Common myeloid progenitor, CD34-positive (primary cell): ENCODE results near the gene ENDOU.

Source experiments
- CTCF ChIA-PET: fragments of 350-600 bp; sonication (Branson Sonifier 250); formaldehyde crosslinking; loops from one replicate; lab custom pipeline; 2021; ENCODE audit warnings: antibody characterized with exemption; lab: Charles Lee
- POLR2A ChIA-PET: fragments of 350-600 bp; sonication (Branson Sonifier 250); formaldehyde crosslinking; loops from one replicate; lab custom pipeline; 2021; ENCODE audit warnings: antibody characterized with exemption; lab: Charles Lee
- DNase-seq, 3 donors: peaks; one replicate each; pipeline versions ENCODE4 v3.0.0 to v3.0.0-alpha.2; 2013
- H3K27ac ChIP-seq, 2 experiments: 1 replicate in 1 of 2; 2 replicates in 1 of 2; pipeline ENCODE4 v1.7.0; 2013; ENCODE audit warnings: inconsistent platforms in 2 of 2, low read length in 2 of 2, mild to moderate bottlenecking in 2 of 2, low read depth in 1 of 2, moderate library complexity in 1 of 2; ENCODE audit not compliant: severe bottlenecking in 2 of 2, insufficient read depth in 1 of 2, poor library complexity in 1 of 2
- H3K27me3 ChIP-seq, 5 experiments: replicated peaks in 2 of 5; 1 replicate in 3 of 5; 2 replicates in 2 of 5; pipeline versions ENCODE4 v1.6.1 to v1.7.0; 2013; ENCODE audit warnings: low read length in 4 of 5, mild to moderate bottlenecking in 2 of 5, moderate library complexity in 2 of 5, inconsistent platforms in 1 of 5; ENCODE audit not compliant: insufficient read depth in 5 of 5, control insufficient read depth in 4 of 5
- H3K36me3 ChIP-seq, 4 experiments: 1 replicate in 2 of 4; 2 replicates in 2 of 4; pipeline versions ENCODE4 v1.6.1 to v1.7.0; 2013; ENCODE audit warnings: low read length in 3 of 4, control low read depth in 1 of 4, mild to moderate bottlenecking in 1 of 4; ENCODE audit not compliant: control insufficient read depth in 4 of 4, insufficient read depth in 4 of 4
- H3K4me1 ChIP-seq, 4 experiments: 1 replicate in 3 of 4; 2 replicates in 1 of 4; pipeline versions ENCODE4 v1.6.1 to v1.7.1; 2013; ENCODE audit warnings: low read length in 3 of 4, mild to moderate bottlenecking in 3 of 4, control low read depth in 1 of 4, inconsistent platforms in 1 of 4, moderate library complexity in 1 of 4; ENCODE audit not compliant: control insufficient read depth in 4 of 4, insufficient read depth in 4 of 4; ENCODE audit errors: control extremely low read depth in 1 of 4
- H3K4me3 ChIP-seq, 7 experiments: 1 replicate in 4 of 7; 2 replicates in 3 of 7; pipeline versions ENCODE4 v1.5.1 to v1.7.0; 2013; ENCODE audit warnings: mild to moderate bottlenecking in 7 of 7, low read length in 6 of 7, moderate library complexity in 6 of 7, inconsistent platforms in 2 of 7, low read depth in 2 of 7, control low read depth in 1 of 7; ENCODE audit not compliant: insufficient read depth in 4 of 7, control insufficient read depth in 1 of 7; ENCODE audit errors: extremely low read depth in 1 of 7
- H3K9me3 ChIP-seq, 5 experiments: 1 replicate in 4 of 5; 2 replicates in 1 of 5; pipeline versions ENCODE4 v1.6.1 to v1.7.1; 2013; ENCODE audit warnings: low read length in 4 of 5, mild to moderate bottlenecking in 2 of 5, inconsistent platforms in 1 of 5, low read depth in 1 of 5, moderate library complexity in 1 of 5; ENCODE audit not compliant: control insufficient read depth in 4 of 5, insufficient read depth in 2 of 5; ENCODE audit errors: control extremely low read depth in 1 of 5
- WGBS: methylation state at CpG from one replicate; pipeline ENCODE4 v1.1.5; 2013; ENCODE audit not compliant: insufficient coverage; 5-methylcytosine and 5-hydroxymethylcytosine counted together

ENDOU gene

GRCh38 chr12:47766502-47767215 is 41.4 kb upstream of the ENDOU start:
- Histone ChIP-seq H3K4me1 (peaks cover 4 to 44% (median 25%) of the 10 kb centered on the region in 4 experiments), H3K4me3 (no peak overlapping the region), H3K36me3 (peaks cover 0 to 4% (median 0%) of the 10 kb centered on the region in 4 experiments), H3K27ac (no peak overlapping the region), H3K27me3 (no peaks in the 10 kb centered on the region), H3K9me3 (no peaks in the 10 kb centered on the region)
- ChIA-PET POLR2A (interaction anchor here (0.6 to 1.5 kb wide), 3 partner anchors 8 to 73 kb away, joined by 3 to 5 read pairs (median 5); partner anchors contain the start of gene RAPGEF3), CTCF (interaction anchor here (0.7 to 29.0 kb wide), 13 partner anchors 12 to 115 kb away, joined by 3 to 1109 read pairs (median 6); partner anchors contain the start of genes ENDOU, RAPGEF3 and RPAP3)
- WGBS: 50% methylated on average over 2 of the region's 5 CpGs
- DNase-seq: peak; percentile 38 to 82 (median 80)

GRCh38 chr12:47763481-47764346 is 38.4 kb upstream of the ENDOU start:
- WGBS: 75% methylated on average over 7 of the region's 8 CpGs
- peaks cover 4 to 47% (median 36%) of the 10 kb centered on the region in 4 experiments for H3K4me1 ChIP-seq
- no peaks in the 10 kb centered on the region for H3K9me3 ChIP-seq
- H3K27ac ChIP-seq: no peak overlapping the region
- DNase-seq: peak in 2 of 3 donors; percentile 34 to 48
- H3K36me3 ChIP-seq: peaks cover 0 to 4% (median 0%) of the 10 kb centered on the region in 4 experiments
- H3K4me3 ChIP-seq: no peak overlapping the region
- POLR2A ChIA-PET: no interaction called here
- H3K27me3 ChIP-seq: no peaks in the 10 kb centered on the region
- CTCF ChIA-PET: interaction anchor here (1.2 to 35.4 kb wide), 6 partner anchors 15 to 76 kb away, joined by 3 to 1109 read pairs (median 58); partner anchors contain the start of gene SLC48A1

- Histone ChIP-seq H3K4me1 (peaks cover 4 to 54% (median 43%) of the 10 kb centered on the region in 4 experiments), H3K4me3 (no peak overlapping the region), H3K9me3 (no peaks in the 10 kb centered on the region), H3K27me3 (no peaks in the 10 kb centered on the region), H3K27ac (no peak overlapping the region), H3K36me3 (peaks cover 0 to 4% (median 0%) of the 10 kb centered on the region in 4 experiments)
- ChIA-PET CTCF (interaction anchor here (0.8 to 35.4 kb wide), 8 partner anchors 16 to 76 kb away, joined by 3 to 1109 read pairs (median 6); partner anchors contain the start of gene SLC48A1), POLR2A (no interaction called here)
- no peak for DNase-seq
- WGBS: 100% methylated on average over 2 of the region's 3 CpGs
Observed at GRCh38 chr12:47762850-47763465, 37.7 kb upstream of the ENDOU start.

- peak; percentile 79 to 84 (median 82) for DNase-seq
- ChIA-PET CTCF (interaction anchor here (0.8 to 35.4 kb wide), 12 partner anchors 15 to 107 kb away, joined by 3 to 1109 read pairs (median 6); partner anchors contain the start of genes RPAP3 and SLC48A1), POLR2A (interaction anchor here (1.1 to 1.8 kb wide), 5 partner anchors 7 to 18 kb away, joined by 3 to 6 read pairs (median 5); partner anchors contain the start of gene SLC48A1)
- Histone ChIP-seq H3K36me3 (peaks cover 0 to 9% (median 0%) of the 10 kb centered on the region in 4 experiments), H3K27ac (peak within 1 kb of the TSS; percentile 50 to 84), H3K4me3 (peak within 1 kb of the TSS; percentile 25 to 90 (median 69)), H3K9me3 (no peaks in the 10 kb centered on the region), H3K27me3 (no peaks in the 10 kb centered on the region), H3K4me1 (peaks cover 0 to 53% (median 36%) of the 10 kb centered on the region in 4 experiments)
- under 1% methylated on average over 38 of the region's 57 CpGs for WGBS
Observed at GRCh38 chr12:47758834-47759690, 33.8 kb upstream of the ENDOU start, which contains the start of gene RAPGEF3. RAPGEF3 (minus strand) TSS chr12:47758880; CDS start chr12:47758556, 324 bp downstream.

- Histone ChIP-seq H3K9me3 (no peaks in the 10 kb centered on the region), H3K27me3 (no peaks in the 10 kb centered on the region), H3K27ac (peak overlapping the region in 1 of 2 experiments; percentile 84), H3K36me3 (peaks cover 0 to 9% (median 0%) of the 10 kb centered on the region in 4 experiments), H3K4me3 (peak overlapping the region; percentile 25 to 90 (median 69)), H3K4me1 (peaks cover 0 to 53% (median 35%) of the 10 kb centered on the region in 4 experiments)
- CTCF ChIA-PET: interaction anchor here (0.8 to 35.4 kb wide), 13 partner anchors 14 to 107 kb away, joined by 3 to 1109 read pairs (median 6); partner anchors contain the start of gene SLC48A1
- POLR2A ChIA-PET: interaction anchor here (1.1 to 1.8 kb wide), 5 partner anchors 8 to 19 kb away, joined by 3 to 6 read pairs (median 5); partner anchors contain the start of gene SLC48A1
- DNase-seq: no peak
- 0% methylated on average over 1 of the region's 10 CpGs for WGBS
Observed at GRCh38 chr12:47758584-47758833, 33.2 kb upstream of the ENDOU start.
